Panc1 (cell line): ENCODE results near the gene SYN1. TPM values are rescaled to one million over a fixed set of nuclear protein-coding genes. Genes with fewer than 3 reads are reported as not detected.

Source experiments
- ATAC-seq: fragments of 200-7000 bp; cut with Tn5 transposase; 2 replicates; pipeline ENCODE4 v1.9.1; 2020; ENCODE audit warnings: mild to moderate bottlenecking, moderate library complexity
- BruUV-seq: library from RNA; stranded (reverse); fragments of 400-500 nt; replicated peaks from 2 replicates; lab custom pipeline; 2021; lab: Mats Ljungman, UMichigan
- CTCF ChIA-PET: fragments of 300-600 bp; sonication (Branson Sonifier 250); formaldehyde crosslinking; loops from one replicate; lab custom pipeline; 2022; ENCODE audit warnings: antibody characterized with exemption; lab: Charles Lee
- POLR2A ChIA-PET: fragments of 300-600 bp; sonication (Branson Sonifier 250); formaldehyde crosslinking; loops from one replicate; lab custom pipeline; 2022; ENCODE audit warnings: antibody characterized with exemption; lab: Charles Lee
- DNase-seq: peaks from one replicate; pipeline ENCODE4 v3.0.0-alpha.2; 2010; ENCODE audit warnings: low read depth, low spot score
- H3K27ac ChIP-seq: 2 replicates; pipeline ENCODE4 v1.5.1; 2011; ENCODE audit warnings: mild to moderate bottlenecking, low read length, inconsistent platforms
- H3K27me3 ChIP-seq: fragments of 200-500 bp; sonication (Bioruptor generic); 2 replicates; pipeline ENCODE4 v1.6.0; 2014; ENCODE audit warnings: low read length, inconsistent platforms; ENCODE audit not compliant: control insufficient read depth, insufficient read depth
- H3K36me3 ChIP-seq: fragments of 200-500 bp; sonication (Bioruptor generic); 2 replicates; pipeline ENCODE4 v1.5.1; 2014; ENCODE audit warnings: inconsistent platforms, mild to moderate bottlenecking, low read length, moderate library complexity; ENCODE audit not compliant: control insufficient read depth, insufficient read depth
- H3K4me1 ChIP-seq: 2 replicates; pipeline ENCODE4 v1.5.1; 2011; ENCODE audit warnings: inconsistent platforms, mild to moderate bottlenecking, low read length, moderate library complexity; ENCODE audit not compliant: control insufficient read depth, insufficient read depth
- H3K4me3 ChIP-seq, 2 experiments: 2 replicates each; pipeline ENCODE4 v1.5.1; 2011 to 2012; ENCODE audit warnings: low read depth in 2 of 2, low read length in 2 of 2, mild to moderate bottlenecking in 2 of 2, inconsistent platforms in 1 of 2, moderate library complexity in 1 of 2
- H3K9me3 ChIP-seq: fragments of 200-500 bp; sonication (Bioruptor generic); 2 replicates; pipeline ENCODE4 v1.5.1; 2014; ENCODE audit warnings: low read depth, mild to moderate bottlenecking, inconsistent platforms, low read length, moderate library complexity; ENCODE audit not compliant: control insufficient read depth, insufficient read depth
- POLR2AphosphoS5 ChIP-seq: IDR thresholded peaks from 2 replicates; pipeline ENCODE4 v1.6.1; 2012; ENCODE audit warnings: mild to moderate bottlenecking, low read depth, low read length, moderate library complexity
- SIN3A ChIP-seq: IDR thresholded peaks from 2 replicates; pipeline ENCODE4 v1.6.1; 2012; ENCODE audit warnings: low read depth, mild to moderate bottlenecking, low read length, moderate library complexity, borderline replicate concordance; ENCODE audit not compliant: insufficient read depth
- TCF7L2 ChIP-seq: IDR thresholded peaks from 2 replicates; pipeline ENCODE4 v1.6.1; 2011; ENCODE audit warnings: mild to moderate bottlenecking, low read depth, low read length, inconsistent platforms
- in situ Hi-C: cut with HindIII; loops from 2 replicates; pipeline ENCODE4 v1.10.0; 2016; ENCODE audit warnings: low sequenced_read_pairs, low pct_unique_long_range_greater_than_20kb
- intact Hi-C: fragments of 100-400 bp; cut with micrococcal nuclease; formaldehyde crosslinking; loops from one replicate; pipeline ENCODE4 v1.10.0; 2022; ENCODE audit not compliant: unreplicated experiment
- total RNA-seq: library from RNA; stranded (reverse); gene quantifications from one replicate; pipeline ENCODE4 v1.2.1, GENCODE V29; 2021; ENCODE audit not compliant: unreplicated experiment
- TF ChIP-seq, protein P1 (sequence below), 2 experiments: IDR thresholded peaks; 2 replicates each; pipeline ENCODE4 v1.6.1; 2011 to 2012; ENCODE audit warnings: low read depth in 2 of 2, control low read depth in 1 of 2, low read length in 1 of 2, mild to moderate bottlenecking in 1 of 2, moderate library complexity in 1 of 2; ENCODE audit not compliant: insufficient read depth in 1 of 2
- TF ChIP-seq, protein P2 (sequence below): fragments of 450-650 bp; IDR thresholded peaks from 2 replicates; pipeline ENCODE4 v1.5.1; 2017; ENCODE audit warnings: mild to moderate bottlenecking

The SYN1 gene
- total RNA-seq, 1 experiment from 2014 or later = 1.0 TPM

DNA sequence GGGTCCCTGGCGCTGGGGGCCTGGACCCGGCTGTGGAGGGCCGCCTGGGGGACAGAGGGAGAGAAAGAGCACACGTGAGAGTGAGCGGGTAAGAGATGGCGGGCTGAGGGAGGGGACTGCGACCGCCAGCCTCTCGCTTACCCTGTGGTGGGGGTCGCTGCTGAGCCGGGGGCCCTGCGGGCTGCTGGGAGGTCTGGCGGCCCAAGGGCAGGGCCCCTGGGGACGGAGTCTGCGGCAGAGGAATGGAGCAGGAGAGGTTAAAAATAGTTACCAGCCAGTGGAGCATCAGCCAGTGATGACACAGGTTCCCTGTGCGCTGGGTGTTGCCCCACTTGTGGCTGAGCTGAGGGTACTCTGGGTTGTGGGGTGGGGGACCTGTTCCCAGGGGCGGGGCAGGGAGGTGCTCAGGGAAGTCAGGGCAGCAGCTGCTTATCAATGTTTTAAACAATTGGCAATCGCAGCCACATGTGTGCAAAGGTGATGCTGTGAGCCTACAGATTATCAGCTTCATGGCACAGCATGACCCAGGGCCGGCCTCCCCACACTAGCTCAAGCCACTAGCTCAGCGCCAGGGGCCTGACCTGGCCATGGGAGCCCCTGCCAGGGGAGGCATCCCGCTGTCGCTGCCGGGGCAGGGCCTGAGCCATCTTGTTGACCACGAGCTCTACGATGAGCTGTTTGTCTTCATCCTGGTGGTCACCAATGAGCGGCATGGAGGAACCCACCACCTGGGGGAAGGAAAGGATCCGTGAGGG lies 44.9 kb downstream of the SYN1 start:
- TF ChIP-seq SIN3A (no peak), POLR2AphosphoS5 (no peak), TCF7L2 (no peak)
- TF ChIP-seq, protein P1, sequence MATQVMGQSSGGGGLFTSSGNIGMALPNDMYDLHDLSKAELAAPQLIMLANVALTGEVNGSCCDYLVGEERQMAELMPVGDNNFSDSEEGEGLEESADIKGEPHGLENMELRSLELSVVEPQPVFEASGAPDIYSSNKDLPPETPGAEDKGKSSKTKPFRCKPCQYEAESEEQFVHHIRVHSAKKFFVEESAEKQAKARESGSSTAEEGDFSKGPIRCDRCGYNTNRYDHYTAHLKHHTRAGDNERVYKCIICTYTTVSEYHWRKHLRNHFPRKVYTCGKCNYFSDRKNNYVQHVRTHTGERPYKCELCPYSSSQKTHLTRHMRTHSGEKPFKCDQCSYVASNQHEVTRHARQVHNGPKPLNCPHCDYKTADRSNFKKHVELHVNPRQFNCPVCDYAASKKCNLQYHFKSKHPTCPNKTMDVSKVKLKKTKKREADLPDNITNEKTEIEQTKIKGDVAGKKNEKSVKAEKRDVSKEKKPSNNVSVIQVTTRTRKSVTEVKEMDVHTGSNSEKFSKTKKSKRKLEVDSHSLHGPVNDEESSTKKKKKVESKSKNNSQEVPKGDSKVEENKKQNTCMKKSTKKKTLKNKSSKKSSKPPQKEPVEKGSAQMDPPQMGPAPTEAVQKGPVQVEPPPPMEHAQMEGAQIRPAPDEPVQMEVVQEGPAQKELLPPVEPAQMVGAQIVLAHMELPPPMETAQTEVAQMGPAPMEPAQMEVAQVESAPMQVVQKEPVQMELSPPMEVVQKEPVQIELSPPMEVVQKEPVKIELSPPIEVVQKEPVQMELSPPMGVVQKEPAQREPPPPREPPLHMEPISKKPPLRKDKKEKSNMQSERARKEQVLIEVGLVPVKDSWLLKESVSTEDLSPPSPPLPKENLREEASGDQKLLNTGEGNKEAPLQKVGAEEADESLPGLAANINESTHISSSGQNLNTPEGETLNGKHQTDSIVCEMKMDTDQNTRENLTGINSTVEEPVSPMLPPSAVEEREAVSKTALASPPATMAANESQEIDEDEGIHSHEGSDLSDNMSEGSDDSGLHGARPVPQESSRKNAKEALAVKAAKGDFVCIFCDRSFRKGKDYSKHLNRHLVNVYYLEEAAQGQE (IDR thresholded peaks at IDR 0.05; ENCODE audit: insufficient read depth in 1 of 2, low read depth in 2 of 2, low read length in 1 of 2) = no peak
- TF ChIP-seq, protein P2, sequence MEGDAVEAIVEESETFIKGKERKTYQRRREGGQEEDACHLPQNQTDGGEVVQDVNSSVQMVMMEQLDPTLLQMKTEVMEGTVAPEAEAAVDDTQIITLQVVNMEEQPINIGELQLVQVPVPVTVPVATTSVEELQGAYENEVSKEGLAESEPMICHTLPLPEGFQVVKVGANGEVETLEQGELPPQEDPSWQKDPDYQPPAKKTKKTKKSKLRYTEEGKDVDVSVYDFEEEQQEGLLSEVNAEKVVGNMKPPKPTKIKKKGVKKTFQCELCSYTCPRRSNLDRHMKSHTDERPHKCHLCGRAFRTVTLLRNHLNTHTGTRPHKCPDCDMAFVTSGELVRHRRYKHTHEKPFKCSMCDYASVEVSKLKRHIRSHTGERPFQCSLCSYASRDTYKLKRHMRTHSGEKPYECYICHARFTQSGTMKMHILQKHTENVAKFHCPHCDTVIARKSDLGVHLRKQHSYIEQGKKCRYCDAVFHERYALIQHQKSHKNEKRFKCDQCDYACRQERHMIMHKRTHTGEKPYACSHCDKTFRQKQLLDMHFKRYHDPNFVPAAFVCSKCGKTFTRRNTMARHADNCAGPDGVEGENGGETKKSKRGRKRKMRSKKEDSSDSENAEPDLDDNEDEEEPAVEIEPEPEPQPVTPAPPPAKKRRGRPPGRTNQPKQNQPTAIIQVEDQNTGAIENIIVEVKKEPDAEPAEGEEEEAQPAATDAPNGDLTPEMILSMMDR = no peak
- CTCF ChIA-PET = no interaction called here
- in situ Hi-C loops = no loop called here

DNA sequence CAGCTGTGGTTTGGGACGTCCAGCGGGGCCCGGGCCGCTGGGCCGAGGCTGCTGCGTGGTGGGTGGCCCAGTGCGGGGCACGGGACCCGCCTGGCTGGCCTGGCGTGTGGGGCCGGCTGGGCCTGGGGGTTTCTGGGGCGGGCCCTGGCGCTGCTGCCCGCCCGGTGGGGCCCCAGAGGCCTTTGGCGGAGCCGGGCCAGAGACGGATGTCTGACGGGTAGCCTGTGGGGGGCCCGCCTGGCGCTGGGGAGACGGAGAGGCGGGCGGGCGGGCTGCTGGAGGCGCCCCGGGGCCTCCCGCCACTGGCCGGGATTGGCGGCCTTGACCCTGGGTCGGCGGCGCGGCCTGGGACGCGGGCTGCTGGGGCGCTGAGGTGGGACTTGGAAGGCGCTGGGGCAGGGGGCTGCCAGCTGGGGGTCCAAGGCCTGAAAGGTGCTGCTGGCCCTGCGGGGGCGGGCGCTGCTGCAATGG lies 45.5 kb downstream of the SYN1 start:
- H3K27me3 ChIP-seq = no peaks in the 10 kb centered on the region
- no TSS peak for BruUV-seq
- intact Hi-C loops (no loop called here), in situ Hi-C loops (no loop called here)
- CTCF ChIA-PET = no interaction called here
- DNase-seq = no peak
- no peaks in the 10 kb centered on the region for H3K9me3 ChIP-seq
- H3K4me1 ChIP-seq = no peaks in the 10 kb centered on the region; the same call in 1 of the 2 replicates
- H3K4me3 ChIP-seq = no peak overlapping the region
- no peak for TF ChIP-seq SIN3A
- no peak for TF ChIP-seq POLR2AphosphoS5
- H3K36me3 ChIP-seq = no peaks in the 10 kb centered on the region
- H3K27ac ChIP-seq = no peak overlapping the region
- ATAC-seq = no peak
- POLR2A ChIA-PET = no interaction called here

More for the DNA sequence above, 44.9 kb downstream of the SYN1 start:
- Histone ChIP-seq H3K27me3 (no peaks in the 10 kb centered on the region), H3K36me3 (no peaks in the 10 kb centered on the region), H3K4me3 (no peak overlapping the region), H3K9me3 (no peaks in the 10 kb centered on the region), H3K27ac (no peak overlapping the region), H3K4me1 (no peaks in the 10 kb centered on the region; the same call in 1 of the 2 replicates)
- BruUV-seq = no TSS peak
- intact Hi-C loops = no loop called here
- POLR2A ChIA-PET = no interaction called here
- ATAC-seq (no peak), DNase-seq (no peak)
